ENCODE results near the gene TSPAN4. TPM values are rescaled to one million over a fixed set of nuclear protein-coding genes. Genes with fewer than 3 reads are reported as not detected.

TSPAN4 gene
- total and polyA plus RNA-seq, 2 donors (not counting 1 experiment from before 2014, with no cell fraction given): 102 to 191 TPM

DNA sequence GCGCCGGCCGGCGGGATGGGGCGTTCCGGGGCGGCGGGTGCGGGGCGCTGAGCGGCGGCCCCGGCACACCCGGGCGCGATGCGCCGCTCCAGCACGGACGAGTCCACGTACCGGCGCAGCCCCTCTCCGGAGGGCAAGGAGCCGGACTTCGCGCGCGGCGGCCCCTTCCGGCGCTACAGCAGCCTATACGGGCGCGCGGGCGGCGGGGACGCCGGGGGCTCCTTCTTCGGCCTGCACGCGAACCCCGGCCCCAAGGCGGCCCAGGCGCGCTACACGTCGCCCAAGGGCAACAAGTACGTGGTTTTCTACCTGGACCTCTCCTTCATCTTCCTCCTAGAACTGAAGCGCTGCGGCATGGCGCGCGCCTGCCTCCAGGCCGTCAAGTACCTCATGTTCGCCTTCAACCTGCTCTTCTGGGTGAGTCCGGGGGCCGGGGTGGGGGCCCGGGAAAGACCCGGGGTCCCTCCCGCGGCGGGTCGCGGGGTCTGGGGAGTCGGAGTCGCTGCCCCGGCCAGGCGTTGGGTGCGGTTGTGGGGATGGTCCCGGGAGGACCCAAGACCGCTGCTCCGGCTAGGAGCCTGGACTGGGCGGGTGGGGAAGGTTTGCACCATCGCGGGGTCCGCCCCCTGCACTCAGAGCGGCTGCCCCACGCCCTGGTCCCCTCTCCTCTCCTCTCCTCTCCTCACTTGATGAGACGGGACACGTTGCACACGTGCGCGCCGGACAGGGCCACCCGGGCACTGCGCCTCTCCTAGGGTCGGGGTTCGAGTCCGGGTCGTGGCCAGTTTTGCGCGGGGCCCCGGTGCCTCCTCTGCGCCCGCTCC, 7.5 kb downstream of the TSPAN4 start:
- H3K4me2 ChIP-seq (ENCODE audit: extremely low read depth, insufficient read depth, low read length): peak overlapping the region; percentile 51
- no peak overlapping the region for H3K27ac ChIP-seq (ENCODE audit: insufficient read depth, low read length)
- H3K27me3 ChIP-seq (ENCODE audit: control insufficient read depth, insufficient read depth, low read length): no peaks in the 10 kb centered on the region
- peaks cover 48% of the 10 kb centered on the region for H3K79me2 ChIP-seq (ENCODE audit: control insufficient read depth, insufficient read depth, low read length)
- TF ChIP-seq, protein P1, sequence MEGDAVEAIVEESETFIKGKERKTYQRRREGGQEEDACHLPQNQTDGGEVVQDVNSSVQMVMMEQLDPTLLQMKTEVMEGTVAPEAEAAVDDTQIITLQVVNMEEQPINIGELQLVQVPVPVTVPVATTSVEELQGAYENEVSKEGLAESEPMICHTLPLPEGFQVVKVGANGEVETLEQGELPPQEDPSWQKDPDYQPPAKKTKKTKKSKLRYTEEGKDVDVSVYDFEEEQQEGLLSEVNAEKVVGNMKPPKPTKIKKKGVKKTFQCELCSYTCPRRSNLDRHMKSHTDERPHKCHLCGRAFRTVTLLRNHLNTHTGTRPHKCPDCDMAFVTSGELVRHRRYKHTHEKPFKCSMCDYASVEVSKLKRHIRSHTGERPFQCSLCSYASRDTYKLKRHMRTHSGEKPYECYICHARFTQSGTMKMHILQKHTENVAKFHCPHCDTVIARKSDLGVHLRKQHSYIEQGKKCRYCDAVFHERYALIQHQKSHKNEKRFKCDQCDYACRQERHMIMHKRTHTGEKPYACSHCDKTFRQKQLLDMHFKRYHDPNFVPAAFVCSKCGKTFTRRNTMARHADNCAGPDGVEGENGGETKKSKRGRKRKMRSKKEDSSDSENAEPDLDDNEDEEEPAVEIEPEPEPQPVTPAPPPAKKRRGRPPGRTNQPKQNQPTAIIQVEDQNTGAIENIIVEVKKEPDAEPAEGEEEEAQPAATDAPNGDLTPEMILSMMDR (conservative IDR thresholded peaks at IDR 0.05 in 1 of 2, IDR thresholded peaks at IDR 0.05 in 1 of 2; ENCODE audit: low read depth in 1 of 2, low read length in 2 of 2): no peak
- no peak for TF ChIP-seq EZH2 (IDR thresholded peaks at IDR 0.05; ENCODE audit: low read length, missing control alignments)
- peaks cover 34% of the 10 kb centered on the region for H3K4me1 ChIP-seq (ENCODE audit: control insufficient read depth, extremely low read depth, insufficient read depth, low read length)
- H2AFZ ChIP-seq (ENCODE audit: low read length): no peak overlapping the region
- H3K4me3 ChIP-seq (replicated peaks in 1 of 4; ENCODE audit: control extremely low read depth in 1 of 4, insufficient read depth in 1 of 4, low read depth in 3 of 4, low read length in 4 of 4): peak overlapping the region; percentile 21 to 57 (median 38)
- H3K9ac ChIP-seq (ENCODE audit: insufficient read depth, low read length): peak overlapping the region; percentile 16
- peaks cover 4% of the 10 kb centered on the region for H3K36me3 ChIP-seq (ENCODE audit: control insufficient read depth, insufficient read depth, low read length)
- H3K9me3 ChIP-seq (ENCODE audit: control insufficient read depth, insufficient read depth, low read depth, low read length): no peaks in the 10 kb centered on the region
- no peak for DNase-seq (ENCODE audit: low read depth in 2 of 2)
- H4K20me1 ChIP-seq (ENCODE audit: control insufficient read depth, extremely low read depth, insufficient read depth, low read length): no peaks in the 10 kb centered on the region

DNA sequence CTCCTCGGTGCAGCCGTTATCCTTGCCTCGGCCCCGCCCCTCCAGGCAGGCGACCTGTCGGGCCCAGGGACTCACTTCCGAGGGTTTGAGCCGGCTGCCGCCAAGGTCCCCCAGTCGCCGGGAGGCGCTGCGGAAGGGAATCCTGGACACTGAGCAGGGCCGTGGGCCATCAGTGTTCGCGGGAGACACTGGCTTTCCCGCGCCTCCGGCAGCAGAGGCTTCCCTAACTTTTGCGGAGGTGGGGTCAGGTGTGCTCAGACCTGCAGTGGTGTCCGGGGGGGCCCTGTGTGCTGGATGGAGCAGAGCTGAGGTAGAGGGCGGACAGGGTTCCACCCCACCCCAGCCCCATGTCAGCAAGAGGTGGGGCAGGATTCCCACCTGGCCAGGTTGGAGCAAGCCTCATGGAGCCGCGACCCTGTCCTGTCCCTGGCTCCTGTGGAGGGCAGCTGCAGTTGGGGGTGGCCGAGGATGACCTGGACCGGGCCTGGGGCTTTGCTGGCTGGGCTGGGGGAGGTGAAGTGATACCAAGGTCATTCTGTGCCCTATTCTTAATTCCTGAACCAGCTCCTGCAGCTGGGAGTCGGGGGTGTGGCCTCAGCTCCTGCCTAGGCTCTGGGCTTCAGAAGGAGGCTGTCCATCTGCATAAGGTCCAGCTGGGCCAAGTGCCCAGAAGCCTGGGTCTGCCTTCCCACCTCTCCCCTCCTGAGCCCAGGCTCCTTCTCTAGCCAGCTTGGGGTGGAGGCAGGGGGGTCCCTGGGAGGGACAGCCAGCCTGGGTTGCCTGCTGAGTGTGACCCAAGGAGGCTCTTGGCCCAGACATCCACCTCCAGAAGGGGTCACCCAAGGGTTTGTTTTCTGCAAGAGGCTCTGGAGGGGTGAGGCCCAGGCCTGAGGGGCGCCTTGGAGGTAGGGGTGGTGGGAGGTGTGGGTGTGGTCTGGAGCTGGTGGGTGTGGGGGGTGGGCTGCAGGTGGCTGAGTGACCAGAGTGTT, 8.4 kb downstream of the TSPAN4 start:
- no peak overlapping the region for H3K9ac ChIP-seq (ENCODE audit: insufficient read depth, low read length)
- H3K27me3 ChIP-seq (ENCODE audit: control insufficient read depth, insufficient read depth, low read length): no peaks in the 10 kb centered on the region
- peak overlapping the region; percentile 51 for H3K4me2 ChIP-seq (ENCODE audit: extremely low read depth, insufficient read depth, low read length)
- H3K4me3 ChIP-seq (replicated peaks in 1 of 4; ENCODE audit: control extremely low read depth in 1 of 4, insufficient read depth in 1 of 4, low read depth in 3 of 4, low read length in 4 of 4): peak overlapping the region in 2 of 4 experiments; percentile 33 to 57
- no peaks in the 10 kb centered on the region for H3K9me3 ChIP-seq (ENCODE audit: control insufficient read depth, insufficient read depth, low read depth, low read length)
- TF ChIP-seq EZH2 (IDR thresholded peaks at IDR 0.05; ENCODE audit: low read length, missing control alignments): no peak
- TF ChIP-seq, protein P1 (conservative IDR thresholded peaks at IDR 0.05 in 1 of 2, IDR thresholded peaks at IDR 0.05 in 1 of 2; ENCODE audit: low read depth in 1 of 2, low read length in 2 of 2): no peak
- no peak overlapping the region for H3K27ac ChIP-seq (ENCODE audit: insufficient read depth, low read length)
- peaks cover 39% of the 10 kb centered on the region for H3K79me2 ChIP-seq (ENCODE audit: control insufficient read depth, insufficient read depth, low read length)
- no peaks in the 10 kb centered on the region for H4K20me1 ChIP-seq (ENCODE audit: control insufficient read depth, extremely low read depth, insufficient read depth, low read length)
- H3K4me1 ChIP-seq (ENCODE audit: control insufficient read depth, extremely low read depth, insufficient read depth, low read length): peaks cover 25% of the 10 kb centered on the region
- no peak overlapping the region for H2AFZ ChIP-seq (ENCODE audit: low read length)
- H3K36me3 ChIP-seq (ENCODE audit: control insufficient read depth, insufficient read depth, low read length): peaks cover 6% of the 10 kb centered on the region
- no peak for DNase-seq (ENCODE audit: low read depth in 2 of 2)

DNA sequence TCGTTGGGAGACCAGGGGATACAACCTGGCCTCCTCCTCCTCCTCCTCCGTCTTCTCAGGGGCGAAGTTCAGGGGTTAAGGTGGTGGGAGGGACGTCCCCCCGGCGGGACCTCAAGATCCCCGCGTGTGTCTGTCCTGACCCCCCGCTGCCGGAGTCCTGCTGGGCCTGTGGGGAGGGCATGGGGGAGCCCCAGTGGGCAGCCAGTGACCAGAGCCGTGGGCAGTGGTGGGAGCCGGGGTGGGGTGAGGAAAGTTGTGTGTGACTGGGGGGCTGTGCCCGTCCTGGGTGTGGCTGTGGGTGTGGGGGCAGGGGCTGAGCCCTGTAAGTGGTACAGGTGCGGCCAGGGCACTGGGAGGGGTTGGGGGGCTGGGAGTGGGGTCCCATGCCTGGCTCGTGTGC, 10.1 kb downstream of the TSPAN4 start:
- Histone ChIP-seq H3K4me2 (ENCODE audit: extremely low read depth, insufficient read depth, low read length) (no peak overlapping the region), H3K4me1 (ENCODE audit: control insufficient read depth, extremely low read depth, insufficient read depth, low read length) (peaks cover 15% of the 10 kb centered on the region), H2AFZ (ENCODE audit: low read length) (no peak overlapping the region), H4K20me1 (ENCODE audit: control insufficient read depth, extremely low read depth, insufficient read depth, low read length) (no peaks in the 10 kb centered on the region), H3K4me3 (replicated peaks in 1 of 4; ENCODE audit: control extremely low read depth in 1 of 4, insufficient read depth in 1 of 4, low read depth in 3 of 4, low read length in 4 of 4) (no peak overlapping the region), H3K9ac (ENCODE audit: insufficient read depth, low read length) (no peak overlapping the region), H3K27me3 (ENCODE audit: control insufficient read depth, insufficient read depth, low read length) (no peaks in the 10 kb centered on the region), H3K27ac (ENCODE audit: insufficient read depth, low read length) (no peak overlapping the region), H3K79me2 (ENCODE audit: control insufficient read depth, insufficient read depth, low read length) (peaks cover 27% of the 10 kb centered on the region), H3K9me3 (ENCODE audit: control insufficient read depth, insufficient read depth, low read depth, low read length) (no peaks in the 10 kb centered on the region), H3K36me3 (ENCODE audit: control insufficient read depth, insufficient read depth, low read length) (peaks cover 9% of the 10 kb centered on the region)
- TF ChIP-seq, protein P1 (conservative IDR thresholded peaks at IDR 0.05 in 1 of 2, IDR thresholded peaks at IDR 0.05 in 1 of 2; ENCODE audit: low read depth in 1 of 2, low read length in 2 of 2): no peak
- TF ChIP-seq EZH2 (IDR thresholded peaks at IDR 0.05; ENCODE audit: low read length, missing control alignments): no peak
- DNase-seq (ENCODE audit: low read depth in 2 of 2): no peak

Data from fibroblast of lung (primary cell).